IMR-90 (cell line): Measurements from ENCODE around the gene SLC44A2. TPM values are rescaled to one million over a fixed set of nuclear protein-coding genes. Genes with fewer than 3 reads are reported as not detected.

Experiments used
- ATAC-seq: fragments of 200-7000 bp; cut with Tn5 transposase; 2 replicates; pipeline ENCODE4 v1.9.1; 2020; ENCODE audit warnings: low read depth, mild to moderate bottlenecking, moderate library complexity
- BruUV-seq: library from RNA; stranded (reverse); fragments of 400-500 nt; replicated peaks from 2 replicates; lab custom pipeline; 2021; lab: Mats Ljungman, UMichigan
- CTCF ChIA-PET: fragments of 300-600 bp; formaldehyde crosslinking; extraction: SDS; loops from one replicate; lab custom pipeline; 2021; ENCODE audit warnings: antibody characterized with exemption; lab: Yijun Ruan, JAX
- POLR2A ChIA-PET: fragments of 300-600 bp; sonication (Branson Sonifier 250); formaldehyde crosslinking; loops from one replicate; lab custom pipeline; 2022; ENCODE audit warnings: antibody characterized with exemption; ENCODE audit not compliant: unreplicated experiment; lab: Charles Lee
- DNase-seq: peaks from one replicate; pipeline ENCODE4 v3.0.0; 2013
- H2AFZ ChIP-seq: replicated peaks from 2 replicates; pipeline ENCODE3; 2013; ENCODE audit warnings: low read length, mild to moderate bottlenecking; ENCODE audit not compliant: poor library complexity
- H2AK5ac ChIP-seq: 2 replicates; pipeline ENCODE4 v1.6.1; 2013; ENCODE audit warnings: low read depth, low read length, inconsistent platforms
- H2AK9ac ChIP-seq: replicated peaks from 2 replicates; pipeline ENCODE3; 2013; ENCODE audit warnings: mild to moderate bottlenecking, low read depth, low read length, moderate library complexity; ENCODE audit not compliant: poor library complexity
- H2BK120ac ChIP-seq: 2 replicates; pipeline ENCODE4 v1.6.1; 2013; ENCODE audit warnings: low read depth, low read length, inconsistent platforms
- H2BK15ac ChIP-seq: 3 replicates; pipeline ENCODE4 v1.6.1; 2013; ENCODE audit warnings: low read depth, low read length, inconsistent platforms
- H2BK20ac ChIP-seq: 2 replicates; pipeline ENCODE4 v1.6.1; 2013; ENCODE audit warnings: low read depth, mild to moderate bottlenecking, inconsistent platforms, low read length, moderate library complexity
- H2BK5ac ChIP-seq: 2 replicates; pipeline ENCODE4 v1.6.1; 2013; ENCODE audit warnings: mild to moderate bottlenecking, low read depth, low read length, inconsistent platforms; ENCODE audit not compliant: poor library complexity, severe bottlenecking
- H3K14ac ChIP-seq: replicated peaks from 2 replicates; pipeline ENCODE4 v1.6.1; 2013; ENCODE audit warnings: low read depth, low read length, inconsistent platforms
- H3K18ac ChIP-seq: 2 replicates; pipeline ENCODE4 v1.6.1; 2013; ENCODE audit warnings: low read depth, low read length, control low read depth
- H3K23ac ChIP-seq: 2 replicates; pipeline ENCODE4 v1.6.1; 2013; ENCODE audit warnings: low read depth, low read length, inconsistent platforms
- H3K27ac ChIP-seq: 2 replicates; pipeline ENCODE4 v1.5.1; 2013; ENCODE audit warnings: mild to moderate bottlenecking, control low read depth, low read length; ENCODE audit not compliant: insufficient read depth
- H3K27me3 ChIP-seq: 2 replicates; pipeline ENCODE4 v1.6.1; 2013; ENCODE audit warnings: low read length; ENCODE audit not compliant: control insufficient read depth, insufficient read depth
- H3K36me3 ChIP-seq: 2 replicates; pipeline ENCODE4 v1.6.1; 2013; ENCODE audit warnings: low read length, mixed read lengths; ENCODE audit not compliant: control insufficient read depth, insufficient read depth
- H3K4ac ChIP-seq: 2 replicates; pipeline ENCODE4 v1.6.1; 2013; ENCODE audit warnings: low read depth, low read length, inconsistent platforms
- H3K4me1 ChIP-seq: 2 replicates; pipeline ENCODE4 v1.6.1; 2013; ENCODE audit warnings: low read length, mixed read lengths; ENCODE audit not compliant: control insufficient read depth, insufficient read depth
- H3K4me2 ChIP-seq: 2 replicates; pipeline ENCODE4 v1.6.1; 2013; ENCODE audit warnings: low read depth, mild to moderate bottlenecking, control low read depth, low read length, moderate library complexity
- H3K4me3 ChIP-seq: 2 replicates; pipeline ENCODE4 v1.5.1; 2013; ENCODE audit warnings: low read depth, mild to moderate bottlenecking, control low read depth, low read length, moderate library complexity; ENCODE audit not compliant: insufficient read depth
- H3K56ac ChIP-seq: 2 replicates; pipeline ENCODE4 v1.6.1; 2013; ENCODE audit warnings: low read length, inconsistent platforms; ENCODE audit not compliant: insufficient read depth; ENCODE audit errors: extremely low read depth
- H3K79me1 ChIP-seq, 2 experiments: 2 replicates each; pipeline ENCODE4 v1.6.1; 2013; ENCODE audit warnings: low read length in 2 of 2, inconsistent platforms in 1 of 2, low read depth in 1 of 2
- H3K9ac ChIP-seq: 2 replicates; pipeline ENCODE4 v1.6.1; 2013; ENCODE audit warnings: low read depth, low read length, control low read depth
- H3K9me1 ChIP-seq: 2 replicates; pipeline ENCODE4 v1.6.1; 2013; ENCODE audit warnings: low read length, inconsistent platforms; ENCODE audit not compliant: insufficient read depth
- H3K9me3 ChIP-seq: 2 replicates; pipeline ENCODE4 v1.6.1; 2013; ENCODE audit warnings: low read length; ENCODE audit not compliant: control insufficient read depth, insufficient read depth
- H4K20me1 ChIP-seq: 2 replicates; pipeline ENCODE4 v1.6.1; 2013; ENCODE audit warnings: low read length, inconsistent platforms; ENCODE audit not compliant: insufficient read depth
- H4K5ac ChIP-seq: 2 replicates; pipeline ENCODE4 v1.6.1; 2013; ENCODE audit warnings: mild to moderate bottlenecking, low read depth, low read length, control low read depth
- H4K8ac ChIP-seq, 2 experiments: 2 replicates each; pipeline ENCODE4 v1.6.1; 2013; ENCODE audit warnings: low read depth in 2 of 2, low read length in 2 of 2, control low read depth in 1 of 2, inconsistent platforms in 1 of 2
- H4K91ac ChIP-seq: 2 replicates; pipeline ENCODE4 v1.6.1; 2013; ENCODE audit warnings: low read depth, low read length, inconsistent platforms; ENCODE audit not compliant: insufficient read depth
- FOS ChIP-seq: fragments of 150-350 bp; IDR thresholded peaks from 2 replicates; pipeline ENCODE4 v1.6.1; 2016; ENCODE audit warnings: low read depth, low read length
- NFE2L2 ChIP-seq: fragments of 150-350 bp; IDR thresholded peaks from 2 replicates; pipeline ENCODE4 v1.6.1; 2016; ENCODE audit warnings: low read depth, mild to moderate bottlenecking, low read length
- WGBS, 2 experiments: methylation state at CpG; one replicate each; pipeline versions ENCODE4 v1.1.5 to v1.1.7; 2013; ENCODE audit warnings: missing lambda C conversion rate in 2 of 2; ENCODE audit not compliant: insufficient read length in 1 of 2; ENCODE audit errors: extremely low coverage in 2 of 2; 5-methylcytosine and 5-hydroxymethylcytosine counted together
- dilution Hi-C: fragments of 300-500 bp; cut with HindIII; formaldehyde crosslinking; loops from one replicate; pipeline ENCODE4 v1.14.3; 2018; ENCODE audit warnings: low sequenced_read_pairs; ENCODE audit not compliant: unreplicated experiment
- in situ Hi-C: fragments of 300-500 bp; cut with MboI; formaldehyde crosslinking; loops from 3 replicates; pipeline ENCODE4 v1.14.3; 2019; ENCODE audit warnings: low sequenced_read_pairs, inconsistent platforms, mixed read lengths
- intact Hi-C: fragments of 100-400 bp; cut with micrococcal nuclease; formaldehyde crosslinking; loops from 2 replicates; pipeline ENCODE4 v1.10.0; 2022
- polyA plus RNA-seq, 3 experiments: library from polyadenylated mRNA; depleted of rRNA; stranded (reverse); fragments of >200 nt; gene quantifications; 2 replicates each; pipeline ENCODE4 v1.2.3, GENCODE V29; 2012; ENCODE audit warnings: low replicate concordance in 1 of 3
- total RNA-seq: library from RNA; depleted of rRNA; stranded (reverse); fragments of >200 nt; gene quantifications from 2 replicates; pipeline ENCODE4 v1.2.3, GENCODE V29; 2012

SLC44A2 gene
- total and polyA plus RNA-seq, 2 of the 4 experiments (the other 2 are of a cell fraction), result 28.5 to 62.9 TPM

GRCh38 chr19:10677751-10678150, 52.4 kb downstream of the SLC44A2 start:
- no peak overlapping the region for H2AK5ac ChIP-seq
- no peak overlapping the region for H3K56ac ChIP-seq
- H3K36me3 ChIP-seq, result peaks cover 75% of the 10 kb centered on the region
- WGBS, 2 experiments, result 80% methylated on average over 3 of the region's 13 CpGs; no CpG with 5 or more reads in 1 of the 2 experiments
- no peak overlapping the region for H2BK120ac ChIP-seq
- in situ Hi-C loops (no loop called here), intact Hi-C loops (no loop called here), dilution Hi-C loops (no loop called here)
- ChIA-PET POLR2A (no interaction called here), CTCF (no interaction called here)
- no peak for DNase-seq
- no peak overlapping the region for H2BK20ac ChIP-seq
- TF ChIP-seq FOS (no peak), NFE2L2 (no peak)
- H3K14ac ChIP-seq, result no peak overlapping the region
- H3K9me3 ChIP-seq, result no peaks in the 10 kb centered on the region
- no peak overlapping the region for H3K27ac ChIP-seq
- BruUV-seq, result no TSS peak
- H3K27me3 ChIP-seq, result no peaks in the 10 kb centered on the region
- no peak overlapping the region for H2BK5ac ChIP-seq
- no peak overlapping the region for H4K8ac ChIP-seq
- peaks cover 44 to 81% of the 10 kb centered on the region in 2 experiments for H3K79me1 ChIP-seq
- no peak overlapping the region for H3K23ac ChIP-seq
- no peak overlapping the region for H3K9ac ChIP-seq
- no peaks in the 10 kb centered on the region; the same call in 1 of the 2 replicates for H3K4me1 ChIP-seq
- H3K9me1 ChIP-seq, result no peaks in the 10 kb centered on the region; the same call in 1 of the 2 replicates
- H4K20me1 ChIP-seq, result peaks cover 83% of the 10 kb centered on the region
- H2BK15ac ChIP-seq, result no peak overlapping the region
- no peak overlapping the region for H4K91ac ChIP-seq
- H3K4me2 ChIP-seq, result no peak overlapping the region
- no peak overlapping the region for H2AFZ ChIP-seq
- no peak overlapping the region for H3K4ac ChIP-seq
- no peak overlapping the region for H3K18ac ChIP-seq
- H3K4me3 ChIP-seq, result no peak overlapping the region
- no peak for ATAC-seq
- no peak overlapping the region for H2AK9ac ChIP-seq
- no peak overlapping the region for H4K5ac ChIP-seq
